Measurements from ENCODE around the gene EBF4.

Gene EBF4

GRCh38 chr20:2700913-2701620, 8.5 kb downstream of the EBF4 start:
- DNase-seq: no peak

- no peak for DNase-seq
Measured at GRCh38 chr20:2701671-2702081, 9.1 kb downstream of the EBF4 start.

- no peak for DNase-seq
Measured at GRCh38 chr20:2703716-2704475, 11.3 kb downstream of the EBF4 start.

- DNase-seq: no peak
Measured at GRCh38 chr20:2705931-2706645, 13.5 kb downstream of the EBF4 start.

GRCh38 chr20:2706688-2707352, 14.2 kb downstream of the EBF4 start:
- DNase-seq: no peak

GRCh38 chr20:2707353-2708072, 14.9 kb downstream of the EBF4 start:
- DNase-seq: no peak

GRCh38 chr20:2708073-2708415, 15.5 kb downstream of the EBF4 start:
- DNase-seq: no peak

- no peak for DNase-seq
Measured at GRCh38 chr20:2708665-2709064, 16.1 kb downstream of the EBF4 start.

GRCh38 chr20:2709205-2709981, 16.8 kb downstream of the EBF4 start:
- no peak for DNase-seq

- DNase-seq: no peak
Measured at GRCh38 chr20:2713285-2713684, 20.7 kb downstream of the EBF4 start.

GRCh38 chr20:2729251-2729713, 36.7 kb downstream of the EBF4 start:
- DNase-seq: no peak

GRCh38 chr20:2729791-2730190, 37.2 kb downstream of the EBF4 start:
- DNase-seq: no peak

GRCh38 chr20:2734899-2735298, 42.3 kb downstream of the EBF4 start:
- no peak for DNase-seq

GRCh38 chr20:2736441-2736840, 43.9 kb downstream of the EBF4 start:
- no peak for DNase-seq

GRCh38 chr20:2738331-2739041, 45.9 kb downstream of the EBF4 start:
- no peak for DNase-seq

GRCh38 chr20:2739042-2739398, 46.4 kb downstream of the EBF4 start:
- DNase-seq: no peak

GRCh38 chr20:2740702-2741101, 48.1 kb downstream of the EBF4 start:
- no peak for DNase-seq

GRCh38 chr20:2741463-2741862, 48.9 kb downstream of the EBF4 start:
- no peak for DNase-seq

- no peak for DNase-seq
Measured at GRCh38 chr20:2741881-2742280, 49.3 kb downstream of the EBF4 start.

GRCh38 chr20:2742431-2742830, 49.9 kb downstream of the EBF4 start:
- DNase-seq: no peak

- DNase-seq: no peak
Measured at GRCh38 chr20:2742934-2743559, 50.5 kb downstream of the EBF4 start.
